GM19351 (cell line): ENCODE measurements around the gene RAB26.
"Not testable (repeated sequence)": the region's sequence is repeated elsewhere in the genome, so short reads cannot be mapped to it uniquely, and the experiment has no call there.

Experiments used
- ATAC-seq: cut with Tn5 transposase; IDR thresholded peaks from one replicate; pipeline ENCODE4 v1.9.1; 2021; ENCODE audit warnings: mild to moderate bottlenecking, moderate library complexity; ENCODE audit not compliant: unreplicated experiment

Gene RAB26

GRCh38 chr16:2116428-2116827 is 32.0 kb upstream of the RAB26 start:
- not testable (repeated sequence) for ATAC-seq

- not testable (repeated sequence) for ATAC-seq
These were observed 31.1 kb upstream of the RAB26 start for GRCh38 chr16:2117341-2117740.

GRCh38 chr16:2117960-2118722 is 30.3 kb upstream of the RAB26 start:
- ATAC-seq: not testable (repeated sequence)

GRCh38 chr16:2121325-2121724 is 27.1 kb upstream of the RAB26 start:
- not testable (repeated sequence) for ATAC-seq

GRCh38 chr16:2121853-2122252 is 26.6 kb upstream of the RAB26 start:
- no peak for ATAC-seq

GRCh38 chr16:2122429-2122828 is 26.0 kb upstream of the RAB26 start:
- ATAC-seq: no peak

GRCh38 chr16:2122934-2123683 is 25.3 kb upstream of the RAB26 start:
- ATAC-seq: not testable (repeated sequence)

- not testable (repeated sequence) for ATAC-seq
These were observed 24.6 kb upstream of the RAB26 start for GRCh38 chr16:2123706-2124376.

GRCh38 chr16:2124377-2124693 is 24.1 kb upstream of the RAB26 start:
- ATAC-seq: not testable (repeated sequence)

GRCh38 chr16:2124694-2125444 is 23.6 kb upstream of the RAB26 start:
- ATAC-seq: not testable (repeated sequence)

- not testable (repeated sequence) for ATAC-seq
These were observed 22.8 kb upstream of the RAB26 start for GRCh38 chr16:2125609-2126008.

- not testable (repeated sequence) for ATAC-seq
These were observed 22.2 kb upstream of the RAB26 start for GRCh38 chr16:2126161-2126743.

GRCh38 chr16:2126928-2127556 is 21.4 kb upstream of the RAB26 start:
- ATAC-seq: not testable (repeated sequence)

- ATAC-seq: not testable (repeated sequence)
These were observed 20.7 kb upstream of the RAB26 start for GRCh38 chr16:2127630-2128280.

- not testable (repeated sequence) for ATAC-seq
These were observed 19.2 kb upstream of the RAB26 start for GRCh38 chr16:2129251-2129650.

GRCh38 chr16:2129890-2130447 is 18.5 kb upstream of the RAB26 start:
- not testable (repeated sequence) for ATAC-seq

- not testable (repeated sequence) for ATAC-seq
These were observed 14.6 kb upstream of the RAB26 start for GRCh38 chr16:2133797-2134196.

- ATAC-seq: not testable (repeated sequence)
These were observed 13.4 kb upstream of the RAB26 start for GRCh38 chr16:2135071-2135470.
